Inferior parietal cortex (tissue), 1 donor: ENCODE measurements around the gene KRTAP7-1.

ENCODE experiments used
- DNase-seq: peaks from one replicate; pipeline ENCODE4 v3.0.0-alpha.2; 2016; ENCODE audit errors: extremely low spot score

Gene KRTAP7-1, protein sequence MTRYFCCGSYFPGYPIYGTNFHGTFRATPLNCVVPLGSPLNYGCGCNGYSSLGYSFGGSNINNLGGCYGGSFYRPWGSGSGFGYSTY

DNA sequence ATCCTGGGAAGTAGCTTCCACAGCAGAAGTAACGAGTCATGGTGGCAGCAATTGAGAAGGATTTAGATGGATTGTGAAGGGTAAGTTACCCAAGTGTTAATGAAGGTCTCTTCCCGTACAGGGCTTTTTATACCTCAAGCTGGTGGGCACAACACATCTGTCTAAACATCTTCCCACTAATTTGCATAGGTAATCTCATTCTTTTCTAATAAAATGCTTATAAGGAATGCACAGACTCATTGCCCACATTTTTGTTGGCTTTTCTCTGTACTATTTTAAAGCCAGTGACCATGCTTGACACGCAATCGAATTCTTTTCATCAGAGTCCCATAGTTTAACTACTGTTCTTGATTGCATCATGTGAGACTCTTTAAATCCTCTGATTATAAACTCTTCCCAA, at the start of gene KRTAP7-1:
Gene KRTAP7-1, minus strand, starts transcription at position 101 of the 400 bp plus-strand sequence. Its CDS starts 61 bp downstream, at position 40.
- DNase-seq = no peak

DNA sequence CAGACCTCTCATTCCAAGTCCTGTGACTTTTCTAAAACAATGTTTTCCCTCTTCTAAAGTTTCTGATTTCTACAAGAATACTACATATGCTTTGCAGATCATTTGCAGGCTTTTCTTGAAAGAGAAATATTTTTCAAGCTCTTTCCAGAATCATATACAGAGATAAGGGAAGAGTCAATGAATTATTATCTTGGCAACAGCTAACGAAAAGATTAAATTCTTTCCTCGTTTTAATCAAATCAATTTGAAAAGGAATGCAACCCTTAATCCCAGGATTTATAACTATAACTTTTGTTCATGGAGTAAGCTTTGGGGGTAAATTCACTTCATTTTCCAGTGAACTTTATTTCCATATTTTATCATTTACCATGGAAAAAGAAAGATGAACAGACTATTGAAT, 45.0 kb upstream of the KRTAP7-1 start:
- no peak for DNase-seq

DNA sequence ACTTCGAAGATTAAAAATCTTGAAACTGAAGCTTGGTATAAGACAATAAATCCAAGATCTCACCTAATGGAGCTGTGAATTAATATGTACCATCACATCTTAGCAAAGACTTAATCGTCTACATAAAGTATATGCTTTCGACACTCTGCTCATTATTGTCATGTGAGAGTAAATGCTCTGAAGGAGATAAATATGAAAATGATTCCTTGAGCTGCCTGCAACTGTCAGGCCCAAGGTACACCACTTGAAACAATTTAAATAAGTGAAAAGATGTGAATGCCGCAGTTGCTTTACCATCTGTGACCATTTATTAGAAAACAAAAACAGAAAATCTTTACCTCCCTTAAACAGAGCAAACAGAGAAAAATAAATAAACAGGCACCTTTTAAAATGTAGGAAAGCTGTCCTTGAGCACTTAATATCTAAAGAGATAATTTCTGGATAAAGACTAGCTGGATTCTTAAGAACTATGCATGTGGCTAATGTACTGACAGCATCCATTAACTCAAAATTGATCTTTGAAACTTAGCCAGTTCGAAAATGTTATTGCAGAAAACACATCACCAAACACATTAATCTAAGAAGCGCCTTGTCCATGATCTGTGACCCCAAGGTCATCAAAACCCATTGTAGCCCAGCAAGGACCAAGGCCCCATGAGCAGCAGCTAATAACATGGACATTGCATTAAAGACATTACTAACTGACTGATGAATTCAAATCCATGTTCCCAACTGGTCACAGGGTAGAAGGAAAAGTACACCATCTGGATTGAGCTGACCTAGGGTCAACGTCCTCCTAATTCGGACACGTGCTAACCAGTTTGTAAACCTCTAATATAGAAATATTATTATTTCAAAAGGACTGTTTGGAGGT, 18.3 kb upstream of the KRTAP7-1 start:
- DNase-seq = no peak

DNA sequence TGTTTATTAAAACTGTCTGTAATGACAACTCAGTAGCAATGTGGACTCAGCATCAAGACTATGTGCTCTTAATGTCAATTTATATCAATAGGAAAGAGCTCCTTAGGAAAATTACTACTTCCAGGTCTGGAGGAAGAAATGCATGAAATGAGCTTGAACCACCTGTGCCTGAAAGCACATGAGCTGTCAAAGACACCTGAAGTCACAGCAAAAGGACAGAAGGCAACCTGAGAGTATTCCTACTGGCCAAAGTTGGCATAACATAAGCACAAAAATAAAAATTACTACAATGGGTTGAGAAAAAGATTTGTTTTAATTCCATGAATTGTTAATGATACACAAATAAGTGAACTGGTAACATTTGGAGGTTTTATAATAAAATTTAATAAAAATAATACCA, 13.4 kb upstream of the KRTAP7-1 start:
- DNase-seq = no peak

DNA sequence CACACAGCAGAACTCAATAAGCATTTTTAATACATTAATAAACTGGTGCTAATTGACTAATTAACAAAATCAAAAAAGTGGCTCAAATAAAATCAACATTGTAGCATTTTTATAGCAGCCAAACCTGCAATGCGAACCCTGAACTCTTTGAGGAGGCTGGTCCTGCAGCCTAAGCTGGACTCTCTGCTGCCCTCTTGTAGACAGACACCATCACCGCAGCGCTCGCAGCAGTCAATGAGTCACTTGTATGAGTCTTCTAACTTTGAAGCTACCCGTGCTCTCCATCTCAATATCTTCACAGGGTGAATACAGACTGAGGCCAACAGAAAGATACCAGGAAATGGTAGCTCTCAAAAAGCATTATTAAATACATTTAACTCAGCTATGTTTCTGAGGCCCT, 9.7 kb upstream of the KRTAP7-1 start:
- no peak for DNase-seq

DNA sequence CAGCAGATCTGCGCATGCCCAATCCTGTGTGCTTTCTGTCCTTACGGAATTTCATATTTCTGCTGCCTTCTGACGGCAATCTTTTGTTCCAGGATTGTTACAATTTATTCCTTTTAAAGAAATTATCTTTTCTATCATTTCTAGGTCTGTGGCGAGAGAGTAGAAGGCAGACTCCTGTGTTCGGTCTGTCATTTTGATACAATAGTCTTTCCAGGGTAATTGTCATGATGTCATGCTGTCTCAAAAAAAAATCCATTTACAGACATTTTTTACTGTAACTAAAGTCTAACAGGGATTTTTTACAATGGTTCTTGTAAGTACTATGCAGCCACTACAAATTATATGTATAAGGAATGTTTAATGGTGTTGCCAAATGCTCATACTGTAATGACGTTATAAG, 9.0 kb upstream of the KRTAP7-1 start:
- DNase-seq = no peak

DNA sequence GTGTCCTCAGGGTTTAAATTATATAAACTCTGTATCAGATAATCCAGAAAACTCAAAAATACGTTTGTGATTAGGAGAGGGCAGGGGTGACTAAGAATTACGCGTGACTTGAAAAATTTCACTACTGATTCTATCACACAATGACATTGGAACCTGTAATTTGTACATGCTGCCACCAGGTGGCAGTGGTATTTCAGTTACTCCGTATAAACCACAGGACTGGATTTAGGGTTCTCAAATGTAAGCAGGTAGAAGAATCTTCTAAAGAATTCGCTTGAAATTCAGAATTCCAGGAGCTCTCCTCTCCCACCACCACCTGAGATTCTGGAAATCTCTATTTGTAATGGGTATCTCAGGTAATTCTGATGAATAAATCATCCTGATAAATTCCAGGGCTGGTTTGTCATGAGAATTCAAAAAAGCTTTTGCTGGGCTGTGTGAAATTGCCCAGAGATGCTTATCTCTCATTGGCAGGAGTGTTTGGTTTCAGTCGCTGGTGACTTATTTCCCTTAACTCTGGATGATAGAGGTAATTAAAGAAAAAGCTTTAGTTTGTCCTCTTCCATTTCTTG, 1.7 kb upstream of the KRTAP7-1 start:
- no peak for DNase-seq

DNA sequence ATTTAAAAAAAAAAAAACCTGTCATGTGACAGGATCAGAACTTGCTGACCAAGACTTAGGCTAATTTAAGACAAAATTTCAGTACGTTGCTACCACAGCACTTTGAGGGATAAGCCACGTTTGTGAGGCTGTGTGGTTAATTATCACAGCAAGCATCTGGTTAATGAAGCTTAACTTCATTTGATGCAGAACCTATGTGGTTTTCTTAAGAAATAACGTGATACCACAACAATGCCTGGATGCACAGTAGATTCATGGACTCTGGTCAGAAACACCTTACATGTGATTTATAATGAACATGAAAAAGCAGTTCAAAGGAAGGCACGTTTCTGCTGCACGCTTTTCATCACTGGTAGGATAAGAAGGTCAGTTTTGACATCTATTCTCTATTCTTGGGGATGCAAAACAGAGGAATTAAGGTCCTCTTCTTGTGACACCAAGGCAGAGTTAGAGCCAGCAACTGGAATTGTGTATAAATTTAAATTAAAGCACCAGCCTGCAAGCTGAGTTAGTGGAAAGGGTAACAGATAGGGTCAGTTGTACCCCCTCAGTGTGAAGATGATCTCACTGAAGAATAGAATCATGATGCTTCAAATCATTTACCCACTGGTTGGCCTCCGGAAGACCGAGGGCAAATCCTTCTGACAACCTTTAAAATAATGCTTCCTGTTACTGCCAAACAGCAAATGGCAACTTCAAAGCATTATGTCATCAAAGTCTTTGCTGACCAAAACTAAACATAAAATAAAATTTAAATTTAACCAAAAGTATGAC, 10.5 kb downstream of the KRTAP7-1 start:
- no peak for DNase-seq

DNA sequence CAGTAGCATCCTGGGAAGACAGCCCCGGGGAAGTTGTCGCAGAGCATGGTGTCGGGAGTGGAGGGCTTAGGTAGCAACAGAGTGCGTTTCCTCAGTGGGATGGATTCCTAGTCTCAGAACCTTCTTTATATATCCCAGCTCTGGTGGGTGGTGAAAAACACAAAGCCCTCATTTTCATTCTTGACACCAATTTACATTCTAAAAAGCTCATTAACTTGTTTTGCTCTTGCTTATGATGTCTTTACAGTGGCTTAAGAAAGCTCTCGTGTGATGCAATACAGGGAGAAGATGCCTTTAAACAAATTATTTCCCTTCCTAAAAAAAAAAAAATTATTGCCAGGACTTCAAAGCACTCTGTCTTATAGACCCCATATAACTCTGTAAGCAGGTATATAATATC, 16.4 kb downstream of the KRTAP7-1 start, which contains the start of gene KRTAP8-1:
Gene KRTAP8-1, minus strand, starts transcription at position 101 of the 400 bp plus-strand sequence. Its CDS starts 54 bp downstream, at position 47.
- no peak for DNase-seq

DNA sequence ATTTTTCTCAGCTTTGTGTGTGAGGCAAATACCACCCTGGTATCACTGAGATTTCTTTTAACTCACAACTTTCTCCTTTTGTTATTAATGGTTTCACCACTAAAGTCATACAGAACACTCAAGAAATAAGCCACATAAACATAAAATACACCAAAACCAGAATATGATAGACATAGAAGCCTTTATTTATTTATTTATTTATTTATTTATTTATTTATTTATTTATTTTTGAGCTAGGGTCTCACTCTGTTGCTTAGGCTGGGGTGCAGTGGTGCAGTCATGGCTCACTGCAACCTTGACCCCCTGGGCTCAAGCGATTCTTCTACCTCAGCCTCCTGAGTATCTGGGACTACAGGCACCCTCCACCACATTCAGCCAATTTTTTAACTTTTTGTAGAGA, 29.0 kb downstream of the KRTAP7-1 start:
- DNase-seq = no peak

DNA sequence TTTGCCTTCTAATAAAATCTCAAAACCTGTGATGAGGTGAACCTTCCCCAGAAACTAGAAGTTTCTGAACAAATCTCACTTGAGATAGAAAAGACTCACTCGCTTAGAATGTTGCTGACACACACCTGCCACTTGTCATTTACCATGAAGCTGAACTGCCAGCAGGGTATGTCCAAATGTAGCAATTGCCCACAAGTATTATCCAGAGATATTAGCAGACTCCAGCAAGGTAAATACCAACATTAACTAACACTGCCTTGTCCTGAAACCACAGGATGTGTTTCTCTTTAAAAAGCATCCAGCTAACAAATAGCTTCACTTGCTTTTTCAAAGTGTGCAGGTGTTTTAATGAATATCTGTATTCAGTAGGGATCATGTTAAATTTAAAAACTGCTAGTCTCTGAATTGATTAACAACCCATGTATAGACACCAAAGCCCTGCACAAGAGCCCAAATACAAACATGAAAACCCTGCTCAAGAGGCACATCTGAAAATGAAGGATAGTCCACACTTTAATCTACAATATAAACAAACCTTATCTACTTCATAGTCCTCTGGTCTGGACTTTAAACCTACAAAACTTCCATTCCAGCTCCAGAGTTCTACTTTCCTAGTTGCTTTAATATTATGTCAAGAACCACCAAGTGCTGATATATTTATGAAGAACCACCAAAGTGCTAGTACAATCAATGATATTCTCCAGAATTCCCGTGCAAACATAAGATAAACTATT, 35.8 kb downstream of the KRTAP7-1 start:
- no peak for DNase-seq

DNA sequence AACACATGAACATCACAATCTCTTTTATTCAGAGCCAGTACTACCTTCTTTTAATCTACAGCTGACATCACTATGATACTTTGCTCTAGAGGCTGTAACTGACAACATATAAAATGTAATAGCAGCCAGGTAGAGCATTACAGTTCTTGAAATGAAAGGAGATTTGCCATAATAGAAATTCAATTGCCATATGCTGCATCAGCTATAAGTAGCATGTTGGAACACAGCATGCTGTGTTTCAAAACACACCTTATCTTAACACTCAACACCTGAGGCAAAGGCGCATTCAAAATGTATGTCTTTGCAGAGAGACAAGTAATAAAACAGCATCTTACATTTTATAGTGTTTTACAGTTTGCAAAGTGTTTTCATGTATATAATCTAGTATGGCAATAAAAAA, 50.3 kb downstream of the KRTAP7-1 start:
- DNase-seq = no peak
